ENCODE results near the gene ADAMTS14.

Gene ADAMTS14

GRCh38 chr10:70803775-70804420, 131.6 kb downstream of the ADAMTS14 start:
- no peak overlapping the region for H3K4me3 ChIP-seq
- H3K27ac ChIP-seq = peak overlapping the region in 10 of 21 experiments; percentile 20 to 62 (median 46)

GRCh38 chr10:70804421-70804808, 132.1 kb downstream of the ADAMTS14 start:
- Histone ChIP-seq H3K4me3 (no peak overlapping the region), H3K27ac (peak overlapping the region in 11 of 21 experiments; percentile 20 to 62 (median 47))

GRCh38 chr10:70805619-70806215, 133.4 kb downstream of the ADAMTS14 start:
- Histone ChIP-seq H3K27ac (peak overlapping the region in 1 of 21 experiments; percentile 62), H3K4me3 (no peak overlapping the region)

GRCh38 chr10:70806841-70807240, 134.5 kb downstream of the ADAMTS14 start:
- no peak overlapping the region for H3K27ac ChIP-seq
- no peak overlapping the region for H3K4me3 ChIP-seq

GRCh38 chr10:70807556-70807955, 135.2 kb downstream of the ADAMTS14 start:
- no peak overlapping the region for H3K27ac ChIP-seq
- H3K4me3 ChIP-seq = no peak overlapping the region

- no peak overlapping the region for H3K4me3 ChIP-seq
- no peak overlapping the region for H3K27ac ChIP-seq
These were observed 136.8 kb downstream of the ADAMTS14 start for GRCh38 chr10:70809011-70809611.

GRCh38 chr10:70809726-70810125, 137.4 kb downstream of the ADAMTS14 start:
- Histone ChIP-seq H3K4me3 (no peak overlapping the region), H3K27ac (no peak overlapping the region)

- H3K4me3 ChIP-seq = no peak overlapping the region
These were observed 138.7 kb downstream of the ADAMTS14 start for GRCh38 chr10:70810967-70811366.

GRCh38 chr10:70811881-70812280, 139.6 kb downstream of the ADAMTS14 start:
- Histone ChIP-seq H3K4me3 (no peak overlapping the region), H3K27ac (no peak overlapping the region)

More at GRCh38 chr10:70810967-70811366, 138.7 kb downstream of the ADAMTS14 start:
- H3K27ac ChIP-seq = no peak overlapping the region

Measured in skin epidermis (tissue), 12 donors.